Endothelial cell of umbilical vein (primary cell): Measurements from ENCODE around the gene TWIST2. TPM values are rescaled to one million over a fixed set of nuclear protein-coding genes. Genes with fewer than 3 reads are reported as not detected.

Experiments used
- BruUV-seq: library from RNA; stranded (reverse); fragments of 400-500 nt; replicated peaks from 2 replicates; lab custom pipeline; 2021; lab: Mats Ljungman, UMichigan
- CTCF ChIA-PET: fragments of 300-600, 350-600 bp; sonication (Branson Sonifier 250); formaldehyde crosslinking; loops from one replicate; lab custom pipeline; 2021; ENCODE audit warnings: antibody characterized with exemption, inconsistent platforms; lab: Charles Lee
- POLR2A ChIA-PET: fragments of 300-600, 350-600 bp; sonication (Branson Sonifier 250); formaldehyde crosslinking; loops from one replicate; lab custom pipeline; 2021; ENCODE audit warnings: antibody characterized with exemption, inconsistent platforms; lab: Charles Lee
- DNase-seq: peaks from one replicate; pipeline ENCODE4 v3.0.0-alpha.2; 2011; ENCODE audit warnings: low read depth, low spot score
- FAIRE-seq: peaks from 2 replicates; lab custom pipeline; 2011; peaks lifted over from hg19 to GRCh38; lab: Jason Lieb, UNC
- H2AFZ ChIP-seq: 2 replicates; pipeline ENCODE4 v1.6.0; 2012; ENCODE audit warnings: low read depth, low read length, control low read depth, inconsistent platforms
- H3K27ac ChIP-seq: 2 replicates; pipeline ENCODE4 v1.5.1; 2011; ENCODE audit warnings: low read depth, mild to moderate bottlenecking, control low read depth, low read length, moderate library complexity; ENCODE audit not compliant: insufficient read depth
- H3K27me3 ChIP-seq, 2 experiments: 2 replicates each; pipeline versions ENCODE4 v1.6.0 to v1.6.1; 2011; ENCODE audit warnings: low read length in 2 of 2, mixed read lengths in 1 of 2; ENCODE audit not compliant: control insufficient read depth in 2 of 2, insufficient read depth in 2 of 2
- H3K36me3 ChIP-seq, 2 experiments: 2 replicates in 1 of 2; 3 replicates in 1 of 2; pipeline ENCODE4 v1.5.1; 2011; ENCODE audit warnings: low read length in 2 of 2, mild to moderate bottlenecking in 1 of 2, moderate library complexity in 1 of 2; ENCODE audit not compliant: control insufficient read depth in 2 of 2, insufficient read depth in 2 of 2; ENCODE audit errors: extremely low read depth in 1 of 2
- H3K4me1 ChIP-seq: 3 replicates; pipeline ENCODE4 v1.5.1; 2011; ENCODE audit warnings: mild to moderate bottlenecking, low read length; ENCODE audit not compliant: control insufficient read depth, insufficient read depth; ENCODE audit errors: extremely low read depth
- H3K4me2 ChIP-seq: 2 replicates; pipeline ENCODE4 v1.6.1; 2011; ENCODE audit warnings: low read length, control low read depth, mixed read lengths; ENCODE audit not compliant: insufficient read depth
- H3K4me3 ChIP-seq, 3 experiments: fragments of 200-600 bp in 1 of 3; sonication (generic), shearing (Covaris generic) in 1 of 3; replicated peaks in 1 of 3; 2 replicates each; pipeline ENCODE4 v1.5.1; 2011 to 2016; ENCODE audit warnings: control low read depth in 3 of 3, low read length in 3 of 3, mild to moderate bottlenecking in 2 of 3, inconsistent platforms in 1 of 3, low read depth in 1 of 3, moderate library complexity in 1 of 3; ENCODE audit not compliant: insufficient read depth in 1 of 3
- H3K79me2 ChIP-seq: 2 replicates; pipeline ENCODE4 v1.6.0; 2012; ENCODE audit warnings: low read length, inconsistent platforms; ENCODE audit not compliant: control insufficient read depth, insufficient read depth
- H3K9ac ChIP-seq: replicated peaks from 2 replicates; pipeline ENCODE3; 2011; ENCODE audit warnings: low read length, control low read depth; ENCODE audit not compliant: insufficient read depth; ENCODE audit errors: extremely low read depth
- H3K9me1 ChIP-seq: replicated peaks from 3 replicates; pipeline ENCODE4 v1.6.0; 2011; ENCODE audit warnings: mild to moderate bottlenecking, low read length; ENCODE audit not compliant: control insufficient read depth, insufficient read depth; ENCODE audit errors: extremely low read depth
- H3K9me3 ChIP-seq: replicated peaks from 2 replicates; pipeline ENCODE4 v1.5.1; 2012; ENCODE audit warnings: low read length, inconsistent platforms; ENCODE audit not compliant: control insufficient read depth, insufficient read depth
- H4K20me1 ChIP-seq: replicated peaks from 2 replicates; pipeline ENCODE3; 2011; ENCODE audit warnings: mild to moderate bottlenecking, low read length; ENCODE audit not compliant: control insufficient read depth, insufficient read depth; ENCODE audit errors: extremely low read depth
- EZH2 ChIP-seq: IDR thresholded peaks from 2 replicates; pipeline ENCODE4 v1.6.1; 2012; ENCODE audit warnings: borderline replicate concordance, low read depth, mild to moderate bottlenecking, moderate library complexity, low read length, inconsistent platforms; ENCODE audit not compliant: severe bottlenecking
- FOS ChIP-seq: IDR thresholded peaks from 2 replicates; pipeline ENCODE4 v1.6.1; 2011; ENCODE audit warnings: mild to moderate bottlenecking, low read length, moderate library complexity, borderline replicate concordance; ENCODE audit not compliant: insufficient read depth
- GATA2 ChIP-seq: IDR thresholded peaks from 2 replicates; pipeline ENCODE4 v1.7.0; 2011; ENCODE audit warnings: low read depth, mild to moderate bottlenecking, moderate library complexity, mixed read lengths, low read length; ENCODE audit not compliant: insufficient read length, insufficient read depth
- JUN ChIP-seq: IDR thresholded peaks from 2 replicates; pipeline ENCODE4 v1.6.1; 2011; ENCODE audit warnings: borderline replicate concordance, low read depth; ENCODE audit not compliant: insufficient read length, insufficient read depth
- MAX ChIP-seq: IDR thresholded peaks from 2 replicates; pipeline ENCODE4 v1.6.1; 2011; ENCODE audit not compliant: insufficient read depth, insufficient read length
- MYC ChIP-seq: IDR thresholded peaks from one replicate; pipeline ENCODE4 v1.6.1; 2011; ENCODE audit warnings: mild to moderate bottlenecking, low read depth, low read length
- POLR2A ChIP-seq: IDR thresholded peaks from 2 replicates; pipeline ENCODE4 v1.6.1; 2012; ENCODE audit warnings: low read depth, mild to moderate bottlenecking, control low read depth, low read length
- POLR2AphosphoS5 ChIP-seq: IDR thresholded peaks from 2 replicates; pipeline ENCODE4 v1.6.1; 2012; ENCODE audit warnings: low read depth, mild to moderate bottlenecking, control low read depth, low read length, moderate library complexity; ENCODE audit not compliant: insufficient read depth
- dilution Hi-C: fragments of 300-500 bp; cut with MboI; formaldehyde crosslinking; loops from one replicate; pipeline ENCODE4 v1.15.0; 2019; ENCODE audit warnings: low sequenced_read_pairs; ENCODE audit not compliant: extremely low pct_ligation_motif_present
- intact Hi-C: fragments of 100-400 bp; cut with micrococcal nuclease; formaldehyde crosslinking; loops from one replicate; pipeline ENCODE4 v1.10.0; 2022
- polyA plus RNA-seq, 4 experiments: library from polyadenylated mRNA; depleted of rRNA in 3 of 4; stranded (reverse) in 3 of 4; unstranded in 1 of 4; fragments of >200 nt; gene quantifications; 2 replicates each; pipeline versions ENCODE4 v1.2.1 to v1.2.3, GENCODE V29; 2011 to 2012; ENCODE audit warnings: missing spikeins in 1 of 4
- total RNA-seq: library from RNA; stranded (reverse); gene quantifications from 2 replicates; pipeline ENCODE4 v1.2.3, GENCODE V29; 2021
- TF ChIP-seq, protein P1 (sequence below), 2 donors: IDR thresholded peaks; 1 replicate in 1 of 2; 2 replicates in 1 of 2; pipeline ENCODE4 v1.5.1; 2011; ENCODE audit warnings: low read length in 2 of 2, mild to moderate bottlenecking in 2 of 2, moderate library complexity in 2 of 2, control low read depth in 1 of 2, inconsistent platforms in 1 of 2, low read depth in 1 of 2; ENCODE audit not compliant: insufficient read depth in 1 of 2; ENCODE audit errors: extremely low read depth in 1 of 2

The TWIST2 gene
- total and polyA plus RNA-seq, 2 donors (not counting 3 experiments of a cell fraction or from before 2014, with no cell fraction given), result 2.3 to 3.4 TPM

- no peak overlapping the region for H3K4me3 ChIP-seq
- H3K4me1 ChIP-seq, result no peaks in the 10 kb centered on the region
- H3K4me2 ChIP-seq, result no peak overlapping the region
- TF ChIP-seq, protein P1, sequence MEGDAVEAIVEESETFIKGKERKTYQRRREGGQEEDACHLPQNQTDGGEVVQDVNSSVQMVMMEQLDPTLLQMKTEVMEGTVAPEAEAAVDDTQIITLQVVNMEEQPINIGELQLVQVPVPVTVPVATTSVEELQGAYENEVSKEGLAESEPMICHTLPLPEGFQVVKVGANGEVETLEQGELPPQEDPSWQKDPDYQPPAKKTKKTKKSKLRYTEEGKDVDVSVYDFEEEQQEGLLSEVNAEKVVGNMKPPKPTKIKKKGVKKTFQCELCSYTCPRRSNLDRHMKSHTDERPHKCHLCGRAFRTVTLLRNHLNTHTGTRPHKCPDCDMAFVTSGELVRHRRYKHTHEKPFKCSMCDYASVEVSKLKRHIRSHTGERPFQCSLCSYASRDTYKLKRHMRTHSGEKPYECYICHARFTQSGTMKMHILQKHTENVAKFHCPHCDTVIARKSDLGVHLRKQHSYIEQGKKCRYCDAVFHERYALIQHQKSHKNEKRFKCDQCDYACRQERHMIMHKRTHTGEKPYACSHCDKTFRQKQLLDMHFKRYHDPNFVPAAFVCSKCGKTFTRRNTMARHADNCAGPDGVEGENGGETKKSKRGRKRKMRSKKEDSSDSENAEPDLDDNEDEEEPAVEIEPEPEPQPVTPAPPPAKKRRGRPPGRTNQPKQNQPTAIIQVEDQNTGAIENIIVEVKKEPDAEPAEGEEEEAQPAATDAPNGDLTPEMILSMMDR (IDR thresholded peaks at IDR 0.05; ENCODE audit: extremely low read depth in 1 of 2, insufficient read depth in 1 of 2, low read depth in 1 of 2, low read length in 2 of 2), result no peak
- no peak for TF ChIP-seq MAX
- TF ChIP-seq GATA2, result no peak
- TF ChIP-seq FOS, result no peak
- TF ChIP-seq POLR2AphosphoS5, result no peak
- TF ChIP-seq MYC, result no peak
- TF ChIP-seq EZH2, result no peak
- no peak for TF ChIP-seq JUN
- no peak for TF ChIP-seq POLR2A
- H3K27ac ChIP-seq, result no peak overlapping the region
- DNase-seq, result no peak
- H4K20me1 ChIP-seq, result no peaks in the 10 kb centered on the region
- H3K79me2 ChIP-seq, result no peaks in the 10 kb centered on the region
- CTCF ChIA-PET, result no interaction called here
- no TSS peak for BruUV-seq
- dilution Hi-C loops (no loop called here), intact Hi-C loops (no loop called here)
- FAIRE-seq, result no peak
- no peaks in the 10 kb centered on the region for H3K9me1 ChIP-seq
- no peak overlapping the region for H2AFZ ChIP-seq
- no peaks in the 10 kb centered on the region for H3K27me3 ChIP-seq
- no peaks in the 10 kb centered on the region for H3K9me3 ChIP-seq
- POLR2A ChIA-PET, result no interaction called here
- H3K36me3 ChIP-seq, result no peaks in the 10 kb centered on the region
- no peak overlapping the region for H3K9ac ChIP-seq
Observed at GRCh38 chr2:238936162-238937052, 88.5 kb downstream of the TWIST2 start.
